Tibial nerve (tissue), 4 donors: ENCODE results near the gene MYO18B.

Experiments
- EP300 ChIP-seq, 2 donors: sonication (generic); formaldehyde crosslinking; IDR thresholded peaks; one replicate each; pipeline ENCODE4 v1.6.1; 2017; ENCODE audit warnings: antibody characterized with exemption in 2 of 2, mild to moderate bottlenecking in 1 of 2
- POLR2A ChIP-seq, 2 donors: fragments of 450-650 bp; IDR thresholded peaks; one replicate each; pipeline ENCODE4 v1.6.1; 2017; ENCODE audit warnings: antibody characterized with exemption in 2 of 2, mild to moderate bottlenecking in 2 of 2, moderate library complexity in 2 of 2
- TF ChIP-seq, protein P1 (sequence below), 5 experiments: fragments of 200-600 bp in 3 of 5; fragments of 450-650 bp in 2 of 5; sonication (generic) in 3 of 5; IDR thresholded peaks; one replicate each; pipeline ENCODE4 v1.5.1; 2016 to 2019; ENCODE audit warnings: antibody characterized with exemption in 5 of 5, mild to moderate bottlenecking in 3 of 5, moderate library complexity in 2 of 5

DNA sequence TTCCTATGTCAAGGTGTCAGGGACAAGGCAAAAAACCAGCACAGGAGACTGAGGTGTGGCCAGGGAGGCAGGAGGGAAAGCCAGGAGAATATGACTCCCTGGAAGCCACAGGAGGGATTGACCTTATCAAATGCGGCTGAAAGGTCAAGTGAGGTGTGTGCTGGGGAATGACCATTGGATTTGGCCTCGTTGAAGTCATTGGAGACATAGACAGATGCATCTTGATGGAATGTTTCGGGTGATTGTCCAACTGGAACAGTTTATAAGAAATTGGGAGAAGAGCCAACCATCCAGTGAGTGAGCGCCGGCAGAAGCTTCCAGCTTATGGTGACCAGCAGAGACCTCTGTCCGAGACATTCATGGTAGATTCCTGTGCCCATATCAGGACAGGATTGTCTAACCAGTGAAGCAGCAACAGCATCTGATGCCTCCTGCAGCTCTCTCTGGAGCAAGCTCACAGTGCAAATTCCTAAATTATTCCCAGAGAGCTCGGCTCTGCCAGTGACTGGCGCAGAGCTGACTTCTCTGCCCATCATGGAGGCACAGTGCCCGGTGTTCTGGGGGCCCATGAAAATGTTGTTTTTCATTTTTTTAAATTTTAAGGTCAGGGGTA lies 95.4 kb downstream of the MYO18B start:
- TF ChIP-seq, protein P1, sequence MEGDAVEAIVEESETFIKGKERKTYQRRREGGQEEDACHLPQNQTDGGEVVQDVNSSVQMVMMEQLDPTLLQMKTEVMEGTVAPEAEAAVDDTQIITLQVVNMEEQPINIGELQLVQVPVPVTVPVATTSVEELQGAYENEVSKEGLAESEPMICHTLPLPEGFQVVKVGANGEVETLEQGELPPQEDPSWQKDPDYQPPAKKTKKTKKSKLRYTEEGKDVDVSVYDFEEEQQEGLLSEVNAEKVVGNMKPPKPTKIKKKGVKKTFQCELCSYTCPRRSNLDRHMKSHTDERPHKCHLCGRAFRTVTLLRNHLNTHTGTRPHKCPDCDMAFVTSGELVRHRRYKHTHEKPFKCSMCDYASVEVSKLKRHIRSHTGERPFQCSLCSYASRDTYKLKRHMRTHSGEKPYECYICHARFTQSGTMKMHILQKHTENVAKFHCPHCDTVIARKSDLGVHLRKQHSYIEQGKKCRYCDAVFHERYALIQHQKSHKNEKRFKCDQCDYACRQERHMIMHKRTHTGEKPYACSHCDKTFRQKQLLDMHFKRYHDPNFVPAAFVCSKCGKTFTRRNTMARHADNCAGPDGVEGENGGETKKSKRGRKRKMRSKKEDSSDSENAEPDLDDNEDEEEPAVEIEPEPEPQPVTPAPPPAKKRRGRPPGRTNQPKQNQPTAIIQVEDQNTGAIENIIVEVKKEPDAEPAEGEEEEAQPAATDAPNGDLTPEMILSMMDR (IDR thresholded peaks at IDR 0.05): no peak
- TF ChIP-seq POLR2A (IDR thresholded peaks at IDR 0.05) (no peak), EP300 (IDR thresholded peaks at IDR 0.05) (no peak)
